K562 (cell line): ENCODE results near the gene TRIM69. TPM values are rescaled to one million over a fixed set of nuclear protein-coding genes. Genes with fewer than 3 reads are reported as not detected.

ENCODE experiments used
- ASH1L ChIP-seq: fragments of 450-650 bp; IDR thresholded peaks from 2 replicates; pipeline ENCODE4 v1.6.1; 2018; ENCODE audit warnings: borderline replicate concordance, mild to moderate bottlenecking, low read depth; ENCODE audit not compliant: partially characterized antibody
- CC2D1A ChIP-seq: fragments of 450-650 bp; IDR thresholded peaks from 2 replicates; pipeline ENCODE4 v1.6.1; 2017; ENCODE audit warnings: mild to moderate bottlenecking
- CREM ChIP-seq: IDR thresholded peaks from 2 replicates; pipeline ENCODE4 v1.6.1; 2014; ENCODE audit warnings: antibody characterized with exemption, low read depth
- DACH1 ChIP-seq: fragments of 450-650 bp; IDR thresholded peaks from 2 replicates; pipeline ENCODE4 v1.6.1; 2018; ENCODE audit not compliant: partially characterized antibody
- FOXP1 ChIP-seq: sonication (generic); formaldehyde crosslinking; IDR thresholded peaks from 2 replicates; pipeline ENCODE4 v1.8.0; 2022; ENCODE audit warnings: mild to moderate bottlenecking, missing genetic modification reagents
- GABPB2 ChIP-seq: fragments of 250-450 bp; sonication (Bioruptor Pico); conservative IDR thresholded peaks from 2 replicates; pipeline ENCODE4 v1.5.1; 2021; ENCODE audit warnings: mild to moderate bottlenecking
- GTF2E2 ChIP-seq: fragments of 200-800 bp; sonication (Bioruptor generic); IDR thresholded peaks from 2 replicates; pipeline ENCODE4 v1.6.1; 2016; ENCODE audit warnings: missing genetic modification characterization, missing compliant biosample characterization
- HCFC1 ChIP-seq: IDR thresholded peaks from 2 replicates; pipeline ENCODE4 v1.6.1; 2012; ENCODE audit warnings: low read depth, low read length, improper control_type of control experiment
- HLTF ChIP-seq: fragments of 450-650 bp; IDR thresholded peaks from 2 replicates; pipeline ENCODE4 v1.6.1; 2016
- RAD51 ChIP-seq: fragments of 450-650 bp; IDR thresholded peaks from 2 replicates; pipeline ENCODE4 v1.7.1; 2016; ENCODE audit warnings: low read depth, mild to moderate bottlenecking, borderline replicate concordance
- TAF7 ChIP-seq: fragments of 450-650 bp; IDR thresholded peaks from 2 replicates; pipeline ENCODE4 v1.6.1; 2016; ENCODE audit warnings: missing genetic modification characterization, missing compliant biosample characterization
- WHSC1 ChIP-seq: IDR thresholded peaks from one replicate; pipeline ENCODE4 v1.6.1; 2012; ENCODE audit warnings: low read length, control low read depth, inconsistent platforms
- ZBED1 ChIP-seq: IDR thresholded peaks from 2 replicates; pipeline ENCODE4 v1.6.1; 2014
- ZFP1 ChIP-seq: fragments of 450-650 bp; formaldehyde crosslinking; IDR thresholded peaks from 2 replicates; pipeline ENCODE4 v1.4.0; 2020; ENCODE audit warnings: mild to moderate bottlenecking, mixed read lengths
- ZKSCAN3 ChIP-seq: fragments of 250-450 bp; sonication (Bioruptor Pico); IDR thresholded peaks from 2 replicates; pipeline ENCODE4 v1.4.0; 2020
- ZNF124 ChIP-seq: sonication (generic); formaldehyde crosslinking; IDR thresholded peaks from 2 replicates; pipeline ENCODE4 v1.8.1; 2022; ENCODE audit warnings: missing genetic modification reagents
- ZNF174 ChIP-seq: fragments of 250-450 bp; sonication (Bioruptor Pico); IDR thresholded peaks from 2 replicates; pipeline ENCODE4 v1.4.0; 2020; ENCODE audit warnings: mild to moderate bottlenecking
- ZNF75A ChIP-seq: fragments of 450-650 bp; formaldehyde crosslinking; IDR thresholded peaks from 2 replicates; pipeline ENCODE4 v1.4.0; 2020; ENCODE audit warnings: mild to moderate bottlenecking
- polyA plus RNA-seq, 8 experiments: library from polyadenylated mRNA; depleted of rRNA in 4 of 8; stranded (reverse) in 5 of 8; unstranded in 3 of 8; fragments of >200 nt; fragmentation: Nextera tagmentation in 2 of 8; fragmentation: Illumina TruSeq in 1 of 8; extraction: Ambion mirVana in 2 of 8; extraction: Trizol in 1 of 8; gene quantifications; 2 replicates each; pipeline versions ENCODE4 v1.2.1 to v1.2.3, GENCODE V29; 2011 to 2014; ENCODE audit warnings: inconsistent platforms in 1 of 8, missing spikeins in 1 of 8
- total RNA-seq, 7 experiments: library from RNA; depleted of rRNA in 6 of 7; stranded (reverse); fragments of >200 nt in 6 of 7; fragmentation: Illumina TruSeq in 2 of 7; extraction: Trizol in 2 of 7; gene quantifications; 2 replicates each; pipeline versions ENCODE4 v1.2.1 to v1.2.3, GENCODE V29; 2011 to 2021; ENCODE audit warnings: low replicate concordance in 1 of 7
- TF ChIP-seq, protein P1 (sequence below): sonication (generic); formaldehyde crosslinking; IDR thresholded peaks from 2 replicates; pipeline ENCODE4 v1.8.1; 2023; ENCODE audit warnings: mild to moderate bottlenecking, missing genetic modification reagents
- TF ChIP-seq, protein P2 (sequence below): IDR thresholded peaks from 2 replicates; pipeline ENCODE4 v1.6.1; 2012; ENCODE audit warnings: low read depth, low read length, improper control_type of control experiment, borderline replicate concordance

Gene TRIM69
- total and polyA plus RNA-seq, 9 of the 15 experiments (the other 6 are each of a cell fraction or from before 2014, with no cell fraction given), result 1.0 to 4.3 (median 2.3) TPM

DNA sequence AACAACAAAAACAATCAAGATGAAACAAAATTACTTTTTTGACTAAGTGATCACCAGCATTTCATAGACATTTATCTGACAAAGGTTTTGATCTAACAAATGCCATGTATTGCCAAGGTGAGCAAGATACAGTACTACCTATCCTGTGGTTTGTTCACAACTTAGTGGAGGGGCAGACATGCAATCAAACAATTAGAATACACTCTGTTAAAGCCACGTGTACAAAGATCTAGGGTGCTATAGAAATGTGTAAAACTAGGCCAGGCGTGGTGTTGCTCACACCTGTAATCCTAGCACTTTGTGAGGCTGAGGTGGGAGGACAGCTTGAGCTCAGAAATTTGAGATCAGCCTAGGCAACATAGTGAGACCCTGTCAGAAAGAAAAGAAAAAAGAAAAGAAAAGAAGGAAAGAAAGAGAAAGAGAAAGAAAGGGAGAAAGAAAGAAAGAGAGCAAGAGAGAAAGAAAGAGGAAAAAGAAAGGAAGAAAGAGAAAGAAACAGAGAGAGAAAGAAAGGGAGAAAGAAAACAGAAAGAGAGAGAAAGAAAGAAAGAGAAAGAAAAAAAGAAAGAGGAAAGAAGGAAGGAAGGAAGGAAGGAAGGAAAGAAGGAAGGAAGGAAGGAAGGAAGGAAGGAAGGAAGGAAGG lies 1.4 kb upstream of the TRIM69 start (continued):
- TF ChIP-seq, protein P1, sequence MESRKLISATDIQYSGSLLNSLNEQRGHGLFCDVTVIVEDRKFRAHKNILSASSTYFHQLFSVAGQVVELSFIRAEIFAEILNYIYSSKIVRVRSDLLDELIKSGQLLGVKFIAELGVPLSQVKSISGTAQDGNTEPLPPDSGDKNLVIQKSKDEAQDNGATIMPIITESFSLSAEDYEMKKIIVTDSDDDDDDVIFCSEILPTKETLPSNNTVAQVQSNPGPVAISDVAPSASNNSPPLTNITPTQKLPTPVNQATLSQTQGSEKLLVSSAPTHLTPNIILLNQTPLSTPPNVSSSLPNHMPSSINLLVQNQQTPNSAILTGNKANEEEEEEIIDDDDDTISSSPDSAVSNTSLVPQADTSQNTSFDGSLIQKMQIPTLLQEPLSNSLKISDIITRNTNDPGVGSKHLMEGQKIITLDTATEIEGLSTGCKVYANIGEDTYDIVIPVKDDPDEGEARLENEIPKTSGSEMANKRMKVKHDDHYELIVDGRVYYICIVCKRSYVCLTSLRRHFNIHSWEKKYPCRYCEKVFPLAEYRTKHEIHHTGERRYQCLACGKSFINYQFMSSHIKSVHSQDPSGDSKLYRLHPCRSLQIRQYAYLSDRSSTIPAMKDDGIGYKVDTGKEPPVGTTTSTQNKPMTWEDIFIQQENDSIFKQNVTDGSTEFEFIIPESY (CRISPR knock-in tag), result no peak
- TF ChIP-seq GABPB2 (CRISPR knock-in tag) (no peak), ZFP1 (CRISPR knock-in tag) (no peak), ASH1L (no peak), CREM (no peak), GTF2E2 (tag) (no peak), CC2D1A (0 out of 2 replicates have a peak, but pooled peaks have one; percentile 21), ZNF174 (CRISPR knock-in tag) (no peak), ZKSCAN3 (CRISPR knock-in tag) (no peak), ZNF75A (CRISPR knock-in tag) (no peak), FOXP1 (no peak), HCFC1 (no peak), RAD51 (no peak), WHSC1 (no peak), HLTF (peak; percentile 91), ZBED1 (no peak), TAF7 (tag) (no peak), DACH1 (no peak), ZNF124 (CRISPR knock-in tag) (no peak)
- TF ChIP-seq, protein P2, sequence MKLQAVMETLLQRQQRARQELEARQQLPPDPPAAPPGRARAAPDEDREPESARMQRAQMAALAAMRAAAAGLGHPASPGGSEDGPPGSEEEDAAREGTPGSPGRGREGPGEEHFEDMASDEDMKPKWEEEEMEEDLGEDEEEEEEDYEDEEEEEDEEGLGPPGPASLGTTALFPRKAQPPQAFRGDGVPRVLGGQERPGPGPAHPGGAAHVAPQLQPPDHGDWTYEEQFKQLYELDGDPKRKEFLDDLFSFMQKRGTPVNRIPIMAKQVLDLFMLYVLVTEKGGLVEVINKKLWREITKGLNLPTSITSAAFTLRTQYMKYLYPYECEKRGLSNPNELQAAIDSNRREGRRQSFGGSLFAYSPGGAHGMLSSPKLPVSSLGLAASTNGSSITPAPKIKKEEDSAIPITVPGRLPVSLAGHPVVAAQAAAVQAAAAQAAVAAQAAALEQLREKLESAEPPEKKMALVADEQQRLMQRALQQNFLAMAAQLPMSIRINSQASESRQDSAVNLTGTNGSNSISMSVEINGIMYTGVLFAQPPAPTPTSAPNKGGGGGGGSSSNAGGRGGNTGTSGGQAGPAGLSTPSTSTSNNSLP, result no peak
